Fibroblast of skin of back (primary cell): ENCODE measurements around the gene ADCY3.
A peak's percentile ranks its signal among the peaks of the same experiment; 100 is the strongest.

Experiments used
- DNase-seq: peaks from one replicate; pipeline ENCODE4 v3.0.0-alpha.2; 2013

The ADCY3 gene

DNA sequence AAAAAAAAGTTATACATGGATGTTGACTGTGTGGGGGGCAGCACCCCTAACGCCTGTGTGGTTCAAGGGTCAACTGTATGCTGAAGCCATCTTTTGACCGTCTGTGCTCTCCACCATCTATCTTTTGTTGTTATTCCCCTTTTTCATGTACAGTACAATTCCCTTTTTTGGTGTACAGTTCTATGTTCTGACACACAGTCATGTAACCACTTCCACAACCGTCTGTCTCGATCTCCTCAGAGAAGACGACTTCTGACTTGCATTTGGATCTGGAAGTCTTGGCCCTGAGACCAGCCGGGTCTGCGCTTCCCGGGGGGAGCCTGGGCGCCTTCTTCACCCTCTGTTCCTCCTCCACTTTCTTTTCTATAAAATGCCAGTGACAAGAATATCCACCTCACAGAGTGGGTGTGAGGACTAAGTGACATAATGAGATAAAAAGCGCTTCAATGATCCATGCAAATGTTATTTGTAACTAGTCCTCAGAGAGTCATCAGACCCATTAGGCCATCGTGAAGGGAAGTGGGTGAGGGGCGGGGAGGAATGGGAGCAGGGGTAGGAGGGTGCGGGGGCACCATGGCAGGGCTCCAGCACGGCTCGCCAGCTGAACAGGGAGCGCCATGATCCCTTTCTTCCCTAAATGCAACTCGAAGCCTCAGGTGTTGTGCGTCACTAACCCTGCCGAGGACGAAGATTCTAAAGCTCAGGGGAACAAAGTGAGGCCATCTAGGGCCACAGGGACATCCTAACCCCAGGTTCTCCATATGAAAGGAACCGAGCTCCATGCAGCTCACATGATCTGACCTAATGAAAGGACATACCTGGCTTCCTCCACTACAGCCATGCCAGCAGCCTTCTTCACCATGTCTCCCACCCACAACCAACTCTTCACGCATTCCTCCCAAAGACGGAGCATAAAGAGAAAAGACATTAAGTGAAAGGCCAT is 16.6 kb downstream of the ADCY3 start:
- DNase-seq, result no peak

DNA sequence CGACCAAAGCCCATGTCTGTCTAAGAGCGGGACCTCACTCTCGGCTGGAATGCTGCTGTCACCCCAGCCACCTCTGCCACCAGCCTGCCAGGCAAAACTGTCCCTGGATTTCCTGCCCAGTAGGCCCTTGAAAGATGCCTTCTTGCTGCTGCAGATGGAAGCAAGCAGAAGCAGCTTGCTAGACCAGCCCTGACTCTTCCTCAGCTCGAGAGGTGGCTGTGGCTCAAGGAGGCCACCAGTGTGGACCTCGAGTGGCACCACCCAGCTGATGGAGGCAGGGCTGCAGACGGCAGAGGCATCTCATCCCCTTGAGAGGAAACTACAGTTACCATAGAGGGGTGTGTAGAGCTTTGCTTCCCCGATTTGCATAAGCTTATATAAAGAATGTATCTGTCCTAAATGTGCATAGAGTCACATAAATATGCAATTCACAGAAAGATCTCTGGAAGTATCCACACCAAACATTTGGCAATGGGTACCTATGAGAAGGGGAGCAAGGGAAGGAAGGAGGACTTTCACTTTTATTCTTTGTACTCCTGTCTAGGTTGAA is 20.6 kb downstream of the ADCY3 start:
- DNase-seq, result no peak

DNA sequence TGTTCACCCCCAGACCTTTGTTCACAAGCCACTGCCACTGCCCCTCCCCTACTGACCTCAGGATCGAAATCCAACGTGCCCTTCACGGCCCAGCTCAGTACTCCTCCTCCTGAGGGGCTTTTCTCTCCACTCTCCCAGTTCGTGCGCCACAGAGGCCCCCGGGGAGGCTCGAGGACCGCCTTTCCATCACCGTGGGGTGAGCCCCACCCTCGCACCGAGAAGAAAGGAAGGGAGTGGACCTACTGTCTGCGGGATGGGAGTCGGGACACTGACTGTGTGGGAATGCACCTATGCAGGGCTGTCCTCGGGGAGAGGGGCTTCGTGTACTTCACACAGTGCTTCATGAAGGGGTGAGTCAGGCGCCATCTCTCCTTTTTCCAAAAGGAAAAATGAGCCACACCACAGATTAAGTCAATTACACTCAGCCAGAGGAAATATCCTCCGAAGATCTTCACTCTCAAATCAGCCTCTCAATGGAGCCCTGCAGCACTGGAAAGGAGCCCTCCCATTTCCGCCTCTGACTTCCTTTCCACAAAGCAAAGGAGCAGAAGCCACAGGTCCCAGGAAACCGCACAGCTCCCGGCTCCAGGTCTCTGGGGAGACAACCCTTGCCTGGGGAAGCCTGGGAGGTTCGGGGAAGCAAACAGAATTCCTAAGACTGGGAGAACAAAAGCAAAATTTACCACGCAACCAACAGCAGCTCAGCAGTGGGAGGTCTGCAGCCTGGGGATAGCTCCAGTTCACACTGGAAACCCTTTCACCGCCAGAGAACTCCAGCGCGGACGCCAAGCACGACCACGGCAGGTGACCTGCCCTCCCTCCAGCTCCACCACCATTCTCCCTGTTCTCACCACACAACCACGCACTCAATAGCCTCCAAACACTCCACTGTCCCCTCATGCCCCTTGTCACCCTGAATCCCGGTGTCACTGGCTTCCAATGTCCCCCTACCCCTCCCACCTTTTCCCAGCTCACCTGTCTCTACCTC is 21.6 kb downstream of the ADCY3 start:
- DNase-seq, result no peak

DNA sequence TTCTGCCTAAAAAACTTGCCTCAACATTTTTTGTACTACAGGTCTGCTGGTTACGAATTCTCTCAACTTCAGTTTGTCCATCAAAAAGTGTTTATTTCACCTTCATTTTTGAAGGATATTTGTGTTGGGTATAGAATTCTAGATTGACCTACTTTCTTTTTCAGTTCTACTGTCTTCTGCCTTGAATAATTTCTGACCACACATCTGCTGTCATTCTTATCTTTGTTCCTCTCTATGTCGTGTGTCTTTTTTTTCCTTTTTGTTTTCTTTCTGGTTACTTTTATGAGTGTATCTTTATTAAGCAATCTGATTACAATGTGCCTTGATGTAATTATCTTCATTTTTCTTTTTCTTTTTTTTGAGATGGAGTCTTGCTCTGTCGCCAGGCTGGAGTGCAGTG is 25.3 kb downstream of the ADCY3 start:
- DNase-seq, result no peak

DNA sequence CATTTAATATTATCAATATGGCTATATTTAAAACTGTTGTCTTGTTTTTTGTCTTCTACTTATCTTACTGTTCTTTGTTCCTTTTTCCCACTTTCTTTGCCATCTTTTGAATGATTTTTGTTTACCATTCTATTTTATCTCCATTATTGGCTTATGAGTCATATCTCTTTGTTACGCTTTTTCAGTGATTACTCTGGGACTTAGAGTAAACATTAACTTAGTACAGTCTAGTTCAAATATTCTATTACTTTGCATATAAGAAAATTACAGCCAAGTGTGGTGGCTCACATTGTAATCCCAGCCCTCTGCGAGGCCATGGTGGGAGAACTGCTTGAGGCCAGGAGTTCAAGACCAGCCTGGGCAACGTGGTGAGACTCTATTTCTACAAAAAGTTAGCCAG is 26.1 kb downstream of the ADCY3 start:
- peak; percentile 27 for DNase-seq

DNA sequence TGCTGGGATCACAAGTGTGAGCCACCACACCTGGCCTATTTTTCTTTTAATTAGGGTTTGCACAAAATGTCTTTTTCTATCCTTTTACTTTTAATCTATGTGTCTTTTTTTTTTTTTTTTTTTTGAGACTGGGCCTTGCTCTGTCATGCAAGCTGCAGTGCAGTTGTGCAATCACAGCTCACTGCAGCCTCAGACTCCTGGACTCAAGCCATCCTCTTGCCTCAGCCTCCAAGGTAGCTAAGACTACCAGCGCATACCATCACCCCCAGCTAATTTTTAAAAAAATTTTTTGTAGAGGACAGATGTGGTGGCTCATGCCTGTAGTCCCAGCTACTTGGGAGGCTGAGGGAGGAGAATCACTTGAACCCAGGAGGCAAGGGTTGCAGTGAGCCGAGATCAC is 27.1 kb downstream of the ADCY3 start:
- DNase-seq, result no peak

DNA sequence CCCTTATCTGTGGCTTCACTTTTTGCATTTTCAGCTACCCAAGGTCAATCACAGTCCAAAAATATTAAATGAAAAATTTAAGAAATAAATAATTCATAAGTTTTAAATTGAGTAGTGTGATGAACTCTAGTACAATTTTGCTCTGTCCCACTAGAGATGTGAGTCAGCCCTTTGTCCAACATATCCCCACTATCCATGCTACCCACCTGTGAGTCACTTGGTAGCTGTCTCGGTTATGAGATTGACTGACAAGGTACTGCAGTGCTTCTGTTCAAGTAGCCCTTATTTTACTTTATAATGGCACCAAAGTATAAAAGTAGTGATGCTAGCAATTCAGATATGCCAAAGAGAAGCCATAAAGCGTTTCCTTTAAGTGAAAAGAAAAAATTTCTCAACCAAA is 28.8 kb downstream of the ADCY3 start:
- DNase-seq, result no peak

DNA sequence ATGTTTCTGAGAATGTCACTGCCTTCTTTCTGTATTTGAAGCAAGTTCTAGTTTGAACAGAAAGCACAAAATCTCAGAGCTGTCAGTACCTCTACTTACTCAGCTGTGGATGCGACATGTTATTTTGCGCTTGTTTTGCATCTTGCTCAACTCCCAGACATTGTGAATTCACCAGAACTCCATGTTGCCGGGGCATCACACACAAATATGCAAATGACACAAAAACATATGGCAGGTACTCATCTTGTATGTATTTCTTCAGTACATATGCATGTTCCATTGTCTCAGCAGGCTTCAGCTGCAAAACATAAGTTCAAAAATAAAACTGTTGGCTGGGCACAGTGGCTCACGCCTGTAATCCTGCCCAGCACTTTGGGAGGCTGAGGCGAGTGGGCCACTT is 30.8 kb downstream of the ADCY3 start:
- no peak for DNase-seq

DNA sequence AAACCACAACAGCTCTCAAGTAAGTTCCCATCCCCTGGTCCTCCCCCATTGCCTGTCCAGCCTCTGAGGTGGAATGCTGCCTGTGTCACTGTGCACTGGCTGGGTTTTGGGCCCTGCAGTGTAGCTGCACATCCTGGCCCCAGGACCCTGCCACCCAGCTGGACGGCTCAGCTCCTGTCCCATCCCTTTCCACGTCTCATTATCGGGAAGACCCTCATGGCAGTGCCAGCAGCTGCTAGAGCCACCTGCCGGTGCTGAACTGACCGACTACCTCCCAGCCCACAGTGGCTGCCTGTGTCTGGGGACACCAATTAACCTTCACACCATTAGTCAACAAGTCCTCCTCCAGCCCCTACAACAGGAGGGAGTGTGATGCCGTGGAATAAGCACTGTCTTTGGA is 31.9 kb downstream of the ADCY3 start:
- DNase-seq, result no peak

DNA sequence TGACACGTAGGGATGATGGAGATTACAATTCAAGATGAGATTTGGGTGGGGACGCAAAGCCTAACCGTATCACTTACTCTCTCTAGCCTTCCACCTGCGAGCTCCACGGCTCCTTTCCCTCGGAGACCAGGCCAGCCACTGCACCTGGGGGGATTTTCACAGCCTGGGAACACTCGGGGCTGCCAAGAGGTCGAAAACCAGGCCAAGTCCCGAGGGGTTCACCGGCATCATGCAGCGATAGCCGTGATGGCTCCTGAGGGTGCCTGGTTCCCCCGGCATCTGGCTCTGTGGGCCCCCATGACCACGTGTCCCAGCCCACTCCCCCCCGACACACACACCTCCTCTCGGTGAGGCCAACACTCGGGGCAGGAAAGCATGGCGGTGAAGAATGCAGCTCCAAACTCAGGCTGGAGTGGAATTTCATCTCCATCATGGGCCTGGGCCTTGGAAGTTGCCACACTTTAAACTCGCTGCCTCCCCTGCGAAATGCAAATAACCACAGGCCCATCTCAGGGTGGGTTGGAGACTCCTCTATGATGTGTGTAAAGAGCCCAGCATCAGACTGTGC is 32.6 kb downstream of the ADCY3 start:
- DNase-seq, result no peak

DNA sequence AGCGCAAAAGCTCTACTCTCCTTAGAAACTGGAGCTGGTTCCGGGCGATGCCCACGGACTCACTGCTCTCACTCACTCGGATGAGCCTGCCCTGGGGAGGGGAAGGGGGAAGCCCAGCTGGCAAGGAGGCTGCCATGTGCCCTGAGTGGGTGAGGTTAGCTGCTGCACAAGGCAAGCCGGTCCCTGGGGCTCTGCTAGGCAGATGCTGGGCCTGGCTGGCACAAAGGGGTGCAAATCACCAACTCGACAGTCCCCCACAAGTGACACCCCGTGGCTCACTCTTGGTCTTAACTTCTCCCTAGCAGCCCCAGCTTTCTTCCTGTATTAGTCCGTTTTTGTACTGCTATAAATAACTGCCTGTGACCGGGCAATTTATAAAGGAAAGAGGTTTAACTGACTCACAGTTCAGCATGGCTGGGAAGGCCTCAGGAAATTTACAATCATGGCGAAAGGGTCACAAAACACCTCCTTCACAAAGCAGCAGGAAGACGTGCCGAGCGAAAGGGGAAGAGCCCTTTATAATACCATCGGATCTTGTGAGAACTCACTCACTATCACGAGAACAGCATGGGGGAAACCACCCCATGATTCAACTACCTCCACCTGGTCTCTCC is 33.2 kb downstream of the ADCY3 start:
- no peak for DNase-seq

DNA sequence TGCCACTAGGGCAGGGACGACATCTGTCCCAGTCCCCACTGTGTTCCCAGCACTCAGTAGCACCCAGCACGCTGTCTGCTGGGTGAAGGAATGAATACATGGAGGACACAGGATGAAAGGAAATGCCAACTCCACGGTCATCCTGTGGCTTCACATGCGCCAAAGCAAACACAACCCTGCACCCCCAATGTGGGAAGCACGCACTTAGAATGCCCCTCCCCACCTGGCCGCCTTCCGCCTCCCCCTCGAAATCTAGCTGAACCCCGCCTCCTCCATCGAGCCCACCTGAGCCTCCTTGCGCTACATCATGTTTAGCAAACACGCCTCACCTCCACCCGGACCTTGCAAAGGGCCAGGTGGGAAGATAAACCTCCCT is 33.9 kb downstream of the ADCY3 start:
- no peak for DNase-seq

DNA sequence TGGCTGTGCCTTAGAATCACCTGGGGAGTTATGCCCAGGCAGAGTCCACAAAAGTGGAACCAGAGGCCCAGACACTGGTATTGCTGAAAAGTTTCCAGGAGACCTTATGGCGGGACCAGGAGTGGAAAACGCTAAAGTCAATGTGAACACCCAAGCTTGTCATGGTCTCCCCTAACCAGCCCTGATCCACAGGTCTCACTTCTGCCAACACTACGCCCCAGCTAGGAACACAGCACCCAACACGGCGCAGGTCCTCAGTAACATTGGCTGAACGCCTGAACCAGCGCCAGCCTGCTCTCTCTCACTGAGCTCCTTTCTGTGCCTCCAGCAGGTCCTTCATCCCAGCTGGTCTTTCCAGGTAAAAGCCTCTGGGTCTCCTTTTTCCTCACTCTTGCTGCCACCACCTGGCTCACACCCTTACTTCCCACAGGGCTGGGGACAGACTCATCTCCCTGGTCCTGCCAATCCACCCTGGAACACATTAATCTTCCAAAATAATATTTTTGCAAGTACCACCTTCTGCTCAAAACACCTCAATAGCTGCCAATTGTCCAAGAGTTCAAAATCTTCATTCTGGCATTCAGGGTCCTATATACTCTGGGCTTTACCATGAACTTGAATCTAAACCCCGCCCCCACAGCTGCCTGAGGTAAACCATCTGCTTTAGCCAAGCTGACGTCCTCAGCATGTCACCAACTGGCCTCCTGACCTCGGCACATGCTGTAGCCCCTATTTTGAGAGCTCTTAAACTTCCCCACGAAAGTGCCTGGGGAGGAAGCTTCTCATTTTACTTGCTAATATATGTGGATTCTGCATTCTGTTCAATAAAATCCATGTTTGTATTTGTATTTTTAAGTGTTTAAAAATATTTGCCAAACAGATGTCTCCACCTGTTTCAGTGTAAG is 34.6 kb downstream of the ADCY3 start:
- DNase-seq, result no peak

DNA sequence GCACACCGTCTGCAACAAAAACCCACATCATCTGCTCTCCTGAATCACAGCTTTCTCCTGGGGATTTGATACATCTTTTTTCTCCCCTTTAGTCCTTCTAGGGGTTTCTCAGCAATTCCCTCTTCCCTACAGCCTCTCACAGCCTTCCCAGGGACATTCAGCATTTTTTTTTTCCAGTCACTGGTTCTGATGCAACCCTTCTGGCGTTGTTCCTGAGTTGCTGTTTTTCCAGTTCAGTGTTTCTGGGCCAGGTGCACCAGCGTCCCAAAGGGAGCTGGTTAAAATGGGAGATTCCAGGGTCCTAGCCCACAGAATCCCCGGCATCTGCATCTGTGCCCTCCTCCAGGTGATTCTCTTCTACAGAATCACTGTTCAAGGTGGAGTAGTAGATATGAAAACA is 36.1 kb downstream of the ADCY3 start:
- DNase-seq, result no peak

DNA sequence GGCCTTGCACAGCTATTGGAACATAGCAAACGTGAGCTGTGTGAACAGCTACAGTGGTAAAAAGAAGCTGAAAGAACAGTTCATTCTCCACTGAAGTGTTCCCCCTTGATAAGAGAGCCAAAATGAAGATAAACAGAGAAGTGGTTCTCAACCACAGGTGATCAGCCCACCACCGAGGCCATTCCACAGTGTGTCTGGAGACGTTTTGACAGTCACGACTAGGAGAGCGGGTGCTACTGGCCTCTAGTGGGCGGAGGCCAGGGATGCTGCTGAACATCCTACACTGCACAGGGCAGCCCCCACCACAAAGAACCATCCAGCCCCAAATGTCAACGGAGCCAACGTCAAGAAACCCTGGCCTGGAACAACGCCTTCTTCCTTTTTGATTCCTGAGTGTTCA is 38.4 kb downstream of the ADCY3 start:
- DNase-seq, result no peak

DNA sequence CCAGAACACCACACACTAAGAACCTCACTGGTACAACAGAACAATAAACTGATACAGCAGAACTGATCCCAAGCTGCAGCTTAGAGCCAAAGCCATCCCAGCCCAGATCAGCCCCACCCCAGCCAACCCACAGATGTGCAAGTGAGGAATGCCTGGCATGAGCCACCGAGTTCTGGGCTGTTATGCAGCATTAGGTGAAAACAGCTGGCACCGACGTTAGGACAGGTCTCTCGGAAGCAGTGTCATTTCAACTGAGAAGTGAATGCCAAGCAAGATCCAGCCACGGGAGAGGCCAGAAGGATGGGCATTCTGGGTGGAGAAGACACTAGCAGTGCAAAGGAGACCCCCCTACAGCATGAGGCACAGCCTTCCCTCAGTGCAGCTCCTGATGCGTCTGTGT is 38.9 kb downstream of the ADCY3 start:
- no peak for DNase-seq

DNA sequence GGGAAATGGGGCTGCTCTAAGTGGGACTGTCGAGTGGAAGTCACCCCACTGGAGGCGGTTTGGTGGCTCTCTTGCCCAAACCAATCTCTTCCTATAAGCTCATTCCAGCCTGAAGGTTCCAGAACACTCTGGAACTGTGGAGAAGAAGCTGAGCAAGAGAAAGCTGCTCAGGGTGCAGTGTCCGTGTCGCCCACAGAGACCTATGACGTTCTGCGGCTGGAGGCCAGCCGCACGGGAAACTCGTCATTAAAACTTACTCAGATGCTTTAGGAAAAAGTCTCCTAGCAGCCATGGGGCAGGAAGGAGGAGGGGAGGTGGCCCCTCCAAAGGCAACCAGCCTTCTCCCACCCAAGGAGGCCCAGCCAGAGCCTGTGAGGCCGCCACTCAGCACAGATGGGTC is 41.7 kb downstream of the ADCY3 start:
- DNase-seq, result no peak

DNA sequence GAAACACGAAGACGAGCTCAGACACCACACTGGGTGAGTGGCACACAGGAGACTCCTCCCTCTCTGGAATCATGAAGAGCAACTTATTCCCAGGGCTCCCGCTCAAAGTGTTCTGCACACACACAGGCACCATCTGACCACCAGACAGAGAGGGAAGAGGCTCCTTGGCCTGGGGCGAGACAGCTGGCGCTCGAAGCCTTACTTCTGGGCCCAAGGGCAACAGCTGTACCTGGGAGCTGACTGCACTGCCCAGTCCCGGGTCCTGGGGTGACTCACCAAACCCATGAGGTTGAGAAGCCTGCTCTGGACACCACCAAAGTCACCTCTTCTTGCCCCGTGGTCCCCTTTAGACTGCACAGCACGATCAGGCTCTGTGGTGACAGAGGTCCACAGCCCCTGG is 42.4 kb downstream of the ADCY3 start:
- DNase-seq, result no peak

DNA sequence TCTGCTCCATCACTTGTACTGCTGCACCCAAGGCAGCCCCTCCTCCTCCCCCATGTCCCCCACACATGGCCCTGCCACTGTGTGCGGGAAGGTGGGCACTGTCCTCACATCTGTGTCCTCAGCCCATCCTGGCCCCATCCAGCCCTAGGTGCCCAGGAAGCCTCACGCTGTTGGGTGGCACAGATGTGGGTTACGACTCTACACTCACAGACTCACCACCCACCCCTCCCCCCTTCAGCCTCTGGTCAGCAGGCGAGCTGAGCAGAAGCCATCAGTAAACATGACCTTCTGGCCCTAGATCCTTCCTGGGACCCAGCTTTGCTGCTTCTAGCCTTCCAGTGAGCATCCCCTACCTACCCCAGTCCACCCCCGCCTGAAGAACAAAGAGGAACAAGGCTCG is 43.0 kb downstream of the ADCY3 start:
- no peak for DNase-seq

DNA sequence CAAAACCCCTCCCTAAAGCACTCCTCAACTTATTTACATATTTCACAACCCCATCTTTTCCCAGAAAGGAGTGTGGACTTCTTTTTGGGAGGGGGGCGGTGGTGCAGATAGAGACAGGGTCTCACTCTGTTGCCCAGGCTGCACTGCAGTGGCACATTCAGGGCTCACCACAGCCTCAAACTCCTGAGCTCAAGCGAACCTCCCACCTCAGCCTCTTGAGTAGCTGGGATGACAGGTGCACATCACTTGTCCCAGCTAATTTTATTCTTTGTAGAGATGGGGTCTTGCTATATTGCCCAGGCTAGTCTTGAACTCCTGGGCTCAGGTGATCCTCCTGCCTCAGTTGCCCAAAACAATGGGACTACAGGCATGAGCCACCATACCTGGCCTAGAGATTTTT is 44.1 kb downstream of the ADCY3 start:
- no peak for DNase-seq

DNA sequence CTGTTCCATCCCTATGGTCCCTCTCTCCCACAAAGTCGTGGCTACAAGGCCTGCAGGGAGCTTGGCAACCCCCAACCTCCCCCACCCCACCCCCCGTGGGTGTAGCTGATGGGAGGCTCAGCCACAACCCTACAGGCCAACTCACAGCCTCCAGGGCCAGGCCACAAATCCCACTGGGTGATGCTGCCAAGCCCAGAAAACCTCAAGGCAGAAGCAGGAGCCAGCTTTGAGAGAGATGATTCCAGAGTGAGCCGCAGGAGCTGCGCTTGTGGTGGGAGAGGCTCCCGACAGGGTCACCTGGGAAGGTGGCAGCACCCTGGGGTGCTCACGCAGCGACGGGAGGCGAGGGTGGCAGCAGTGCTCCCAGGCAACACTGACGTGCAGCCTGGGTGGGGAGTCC is 44.8 kb downstream of the ADCY3 start:
- DNase-seq, result peak; percentile 27
